Spleen (tissue), 11 donors: ENCODE measurements around the gene RPS6KA2. TPM values are rescaled to one million over a fixed set of nuclear protein-coding genes. Genes with fewer than 3 reads are reported as not detected.
A peak's percentile ranks its signal among the peaks of the same experiment; 100 is the strongest.

Source experiments
- DNase-seq: peaks from one replicate; pipeline ENCODE4 v3.0.0-alpha.2; 2020
- H3K27ac ChIP-seq, 8 donors: fragments of 200-600 bp; sonication (generic) in 7 of 8; 1 replicate in 4 of 8; 2 replicates in 4 of 8; pipeline versions ENCODE4 v1.5.0 to v1.8.0; 2016 to 2021; ENCODE audit warnings: inconsistent platforms in 4 of 8, mild to moderate bottlenecking in 4 of 8, moderate library complexity in 1 of 8
- H3K27me3 ChIP-seq, 7 donors: fragments of 200-600 bp; sonication (generic) in 6 of 7; replicated peaks in 1 of 7; 1 replicate in 4 of 7; 2 replicates in 3 of 7; pipeline versions ENCODE4 v1.5.0 to v1.8.0; 2016 to 2021; ENCODE audit warnings: inconsistent platforms in 3 of 7, mild to moderate bottlenecking in 1 of 7
- H3K36me3 ChIP-seq, 6 donors: fragments of 200-600 bp; sonication (generic) in 5 of 6; 1 replicate in 4 of 6; 2 replicates in 2 of 6; pipeline versions ENCODE4 v1.5.0 to v1.8.0; 2016 to 2021; ENCODE audit warnings: inconsistent platforms in 2 of 6
- H3K4me1 ChIP-seq, 6 donors: fragments of 200-600 bp; sonication (generic) in 5 of 6; 1 replicate in 3 of 6; 2 replicates in 3 of 6; pipeline versions ENCODE4 v1.5.0 to v1.8.0; 2016 to 2021; ENCODE audit warnings: inconsistent platforms in 3 of 6
- H3K4me3 ChIP-seq, 8 donors: fragments of 200-600 bp; sonication (generic) in 7 of 8; 1 replicate in 4 of 8; 2 replicates in 4 of 8; pipeline versions ENCODE4 v1.5.0 to v1.8.0; 2016 to 2021; ENCODE audit warnings: inconsistent platforms in 4 of 8, mild to moderate bottlenecking in 4 of 8, moderate library complexity in 2 of 8
- H3K9me3 ChIP-seq, 8 donors: fragments of 200-600 bp; sonication (generic) in 7 of 8; 1 replicate in 4 of 8; 2 replicates in 4 of 8; pipeline versions ENCODE4 v1.5.0 to v1.8.0; 2016 to 2021; ENCODE audit warnings: inconsistent platforms in 4 of 8
- CTCF ChIP-seq, 11 experiments: fragments of 200-600 bp in 7 of 11; fragments of 450-650 bp in 4 of 11; sonication (generic) in 4 of 11; IDR thresholded peaks in 8 of 11; conservative IDR thresholded peaks in 3 of 11; 1 replicate in 7 of 11; 2 replicates in 4 of 11; pipeline versions ENCODE4 v1.4.0 to v1.8.0; 2016 to 2021; ENCODE audit warnings: antibody characterized with exemption in 11 of 11, inconsistent platforms in 4 of 11, mild to moderate bottlenecking in 1 of 11
- POLR2A ChIP-seq, 3 donors: fragments of 450-650 bp; IDR thresholded peaks; one replicate each; pipeline ENCODE4 v1.5.1; 2017; ENCODE audit warnings: antibody characterized with exemption in 3 of 3, mild to moderate bottlenecking in 1 of 3
- POLR2AphosphoS5 ChIP-seq, 3 donors: sonication (generic); formaldehyde crosslinking; IDR thresholded peaks; one replicate each; pipeline ENCODE4 v1.5.1; 2017; ENCODE audit warnings: antibody characterized with exemption in 3 of 3
- WGBS, 5 donors: extraction: QIAGEN DNeasy Blood & Tissue Kit in 3 of 5; methylation state at CpG; one replicate each; pipeline versions ENCODE4 v1.1.5 to v1.1.7; 2013 to 2018; 5-methylcytosine and 5-hydroxymethylcytosine counted together
- intact Hi-C: fragments of 100-400 bp; cut with DNase I; formaldehyde crosslinking; loops from one replicate; pipeline ENCODE4 v1.15.0; 2023; ENCODE audit warnings: low total_unique reads
- polyA plus RNA-seq, 3 donors: library from polyadenylated mRNA; stranded (reverse); fragments of 200-250 nt; gene quantifications; one replicate each; pipeline ENCODE4 v1.2.1, GENCODE V29; 2013
- total RNA-seq, 7 donors: library from RNA; depleted of rRNA in 3 of 7; stranded (reverse); fragments of >200 nt in 3 of 7; fragmentation: NEBNext Ultra II Directional in 4 of 7; extraction: Animal tissue kit (Norgen Biotek cat#: 25700) in 4 of 7; gene quantifications; one replicate each; pipeline versions ENCODE4 v1.1.0 to v1.2.1, GENCODE V29; 2016 to 2021
- donor health status: healthy with polysubstance abuse.
- donor health status: DM: no; HTN: no; CAD: no; lungs with moderate emphysema.
- donor health status: DM: no; HTN: no; CAD: no.
- donor health status: Bipolar disorder and iron deficiency.
- donor health status: healthy.
- donor health status: DM: no; HTN: no; CAD: no.
- donor health status: DM: yes; HTN: yes; CAD: no.

RPS6KA2 gene
- total and polyA plus RNA-seq, 10 donors: 7.6 to 123 (median 58.1) TPM

- TF ChIP-seq POLR2A (IDR thresholded peaks at IDR 0.05): no peak
- no peak for TF ChIP-seq CTCF (IDR thresholded peaks at IDR 0.05 in 8 of 11, conservative IDR thresholded peaks at IDR 0.05 in 3 of 11)
- no peak for TF ChIP-seq POLR2AphosphoS5 (IDR thresholded peaks at IDR 0.05)
- WGBS, 5 donors: 87 to 92% (median 92%) methylated on average over 20 to 23 of the region's 23 CpGs
- Histone ChIP-seq H3K27ac (no peak overlapping the region), H3K4me1 (no peaks in the 10 kb centered on the region), H3K36me3 (peaks cover 0 to 85% (median 14%) of the 10 kb centered on the region in 6 donors), H3K27me3 (no peaks in the 10 kb centered on the region), H3K9me3 (no peaks in the 10 kb centered on the region), H3K4me3 (no peak overlapping the region)
- intact Hi-C loops: no loop called here
- DNase-seq: peak; percentile 47
These were observed 156.1 kb downstream of the RPS6KA2 start for GRCh38 chr6:166470863-166471410.

- H3K4me3 ChIP-seq: no peak overlapping the region
- H3K9me3 ChIP-seq: no peaks in the 10 kb centered on the region
- intact Hi-C loops: no loop called here
- TF ChIP-seq CTCF (IDR thresholded peaks at IDR 0.05 in 8 of 11, conservative IDR thresholded peaks at IDR 0.05 in 3 of 11) (no peak), POLR2AphosphoS5 (IDR thresholded peaks at IDR 0.05) (no peak), POLR2A (IDR thresholded peaks at IDR 0.05) (no peak)
- DNase-seq: peak; percentile 57
- 87 to 90% (median 90%) methylated on average over 20 of the region's 20 CpGs for WGBS, 5 donors
- no peaks in the 10 kb centered on the region for H3K27me3 ChIP-seq
- peaks cover 0 to 85% (median 14%) of the 10 kb centered on the region in 6 donors for H3K36me3 ChIP-seq
- no peaks in the 10 kb centered on the region for H3K4me1 ChIP-seq
- no peak overlapping the region for H3K27ac ChIP-seq
These were observed 156.8 kb downstream of the RPS6KA2 start for GRCh38 chr6:166470029-166470862.

- no peak overlapping the region for H3K4me3 ChIP-seq
- H3K9me3 ChIP-seq: no peaks in the 10 kb centered on the region
- peak; percentile 58 for DNase-seq
- no peaks in the 10 kb centered on the region for H3K27me3 ChIP-seq
- H3K4me1 ChIP-seq: no peaks in the 10 kb centered on the region
- H3K27ac ChIP-seq: no peak overlapping the region
- intact Hi-C loops: no loop called here
- H3K36me3 ChIP-seq: peaks cover 0 to 85% (median 14%) of the 10 kb centered on the region in 6 donors
- TF ChIP-seq POLR2A (IDR thresholded peaks at IDR 0.05) (no peak), CTCF (IDR thresholded peaks at IDR 0.05 in 8 of 11, conservative IDR thresholded peaks at IDR 0.05 in 3 of 11) (no peak), POLR2AphosphoS5 (IDR thresholded peaks at IDR 0.05) (no peak)
- WGBS, 5 donors: 88 to 94% (median 93%) methylated on average over 14 of the region's 14 CpGs
These were observed 157.6 kb downstream of the RPS6KA2 start for GRCh38 chr6:166469426-166469961.

GRCh38 chr6:166467436-166468000 is 159.5 kb downstream of the RPS6KA2 start:
- DNase-seq: no peak
- Histone ChIP-seq H3K9me3 (no peaks in the 10 kb centered on the region), H3K27me3 (no peaks in the 10 kb centered on the region), H3K4me1 (peaks cover 0 to 15% (median under 1%) of the 10 kb centered on the region in 6 donors), H3K27ac (no peak overlapping the region), H3K4me3 (no peak overlapping the region), H3K36me3 (peaks cover 0 to 96% (median 14%) of the 10 kb centered on the region in 6 donors)
- intact Hi-C loops: no loop called here
- WGBS, 5 donors: 91 to 95% (median 94%) methylated on average over 8 to 9 of the region's 9 CpGs
- TF ChIP-seq POLR2AphosphoS5 (IDR thresholded peaks at IDR 0.05): no peak
- no peak for TF ChIP-seq CTCF (IDR thresholded peaks at IDR 0.05 in 8 of 11, conservative IDR thresholded peaks at IDR 0.05 in 3 of 11)
- no peak for TF ChIP-seq POLR2A (IDR thresholded peaks at IDR 0.05)
